A673 (cell line): ENCODE results near the gene LRRC74A. TPM values are rescaled to one million over a fixed set of nuclear protein-coding genes. Genes with fewer than 3 reads are reported as not detected.

Experiments
- BruUV-seq: library from RNA; stranded (reverse); fragments of 400-500 nt; replicated peaks from 2 replicates; lab custom pipeline; 2021; lab: Mats Ljungman, UMichigan
- CTCF ChIA-PET: fragments of 300-600 bp; sonication (Branson Sonifier 250); formaldehyde crosslinking; loops from one replicate; lab custom pipeline; 2022; ENCODE audit warnings: antibody characterized with exemption; lab: Charles Lee
- POLR2A ChIA-PET: fragments of 300-600 bp; sonication (Branson Sonifier 250); formaldehyde crosslinking; loops from one replicate; lab custom pipeline; 2022; ENCODE audit warnings: antibody characterized with exemption; ENCODE audit not compliant: low non-redundant PET; lab: Charles Lee
- DNase-seq: peaks from one replicate; pipeline ENCODE4 v3.0.0-alpha.2; 2015; ENCODE audit warnings: low spot score
- H3K27ac ChIP-seq: fragments of 200-600 bp; sonication (generic); 2 replicates; pipeline ENCODE4 v1.5.1; 2016; ENCODE audit warnings: mixed run types, low read depth, mild to moderate bottlenecking, mixed read lengths, antibody characterized with exemption, low read length; ENCODE audit not compliant: poor library complexity, severe bottlenecking
- H3K27me3 ChIP-seq: fragments of 200-600 bp; sonication (generic); replicated peaks from 2 replicates; pipeline ENCODE4 v1.6.1; 2017; ENCODE audit warnings: mixed run types, low read depth, mild to moderate bottlenecking, mixed read lengths, antibody characterized with exemption, low read length; ENCODE audit not compliant: insufficient read depth, poor library complexity
- H3K36me3 ChIP-seq: fragments of 200-600 bp; sonication (generic); 2 replicates; pipeline ENCODE4 v1.6.1; 2016; ENCODE audit warnings: mixed run types, mild to moderate bottlenecking, mixed read lengths, antibody characterized with exemption, low read length; ENCODE audit not compliant: insufficient read depth, poor library complexity, severe bottlenecking
- H3K4me1 ChIP-seq: fragments of 200-600 bp; sonication (generic); 2 replicates; pipeline ENCODE4 v1.6.1; 2017; ENCODE audit warnings: mixed run types, mild to moderate bottlenecking, mixed read lengths, antibody characterized with exemption, low read length; ENCODE audit not compliant: insufficient read depth, poor library complexity, severe bottlenecking
- H3K4me3 ChIP-seq: fragments of 200-600 bp; sonication (generic); 2 replicates; pipeline ENCODE4 v1.5.1; 2016; ENCODE audit warnings: low read depth, mixed run types, mild to moderate bottlenecking, mixed read lengths, low read length; ENCODE audit not compliant: poor library complexity, severe bottlenecking
- H3K9me3 ChIP-seq: fragments of 200-600 bp; sonication (generic); 2 replicates; pipeline ENCODE4 v1.6.1; 2016; ENCODE audit warnings: mixed run types, low read depth, mild to moderate bottlenecking, mixed read lengths, antibody characterized with exemption, low read length; ENCODE audit not compliant: poor library complexity, severe bottlenecking
- CTCF ChIP-seq: fragments of 300-800, 200-600 bp; sonication (generic); conservative IDR thresholded peaks from 2 replicates; pipeline ENCODE4 v1.5.1; 2017; ENCODE audit warnings: low read depth, mild to moderate bottlenecking, antibody characterized with exemption, low read length, moderate library complexity, mixed read lengths
- EZH2 ChIP-seq: fragments of 200-600 bp; sonication (generic); IDR thresholded peaks from 2 replicates; pipeline ENCODE4 v1.6.1; 2017; ENCODE audit warnings: borderline replicate concordance, low read depth, mild to moderate bottlenecking, mixed read lengths, antibody characterized with exemption, low read length; ENCODE audit not compliant: poor library complexity, severe bottlenecking
- intact Hi-C: fragments of 100-400 bp; cut with micrococcal nuclease; formaldehyde crosslinking; loops from one replicate; pipeline ENCODE4 v1.10.0; 2022; ENCODE audit not compliant: unreplicated experiment
- total RNA-seq: library from RNA; stranded (reverse); gene quantifications from 2 replicates; pipeline ENCODE4 v1.2.3, GENCODE V29; 2021

LRRC74A gene
- total RNA-seq, 1 experiment from 2014 or later, result not detected

GRCh38 chr14:76793324-76793723 is 32.9 kb upstream of the LRRC74A start:
- BruUV-seq, result no TSS peak
- H3K36me3 ChIP-seq, result peaks cover 15% of the 10 kb centered on the region
- no peak for TF ChIP-seq CTCF
- TF ChIP-seq EZH2, result no peak

DNA sequence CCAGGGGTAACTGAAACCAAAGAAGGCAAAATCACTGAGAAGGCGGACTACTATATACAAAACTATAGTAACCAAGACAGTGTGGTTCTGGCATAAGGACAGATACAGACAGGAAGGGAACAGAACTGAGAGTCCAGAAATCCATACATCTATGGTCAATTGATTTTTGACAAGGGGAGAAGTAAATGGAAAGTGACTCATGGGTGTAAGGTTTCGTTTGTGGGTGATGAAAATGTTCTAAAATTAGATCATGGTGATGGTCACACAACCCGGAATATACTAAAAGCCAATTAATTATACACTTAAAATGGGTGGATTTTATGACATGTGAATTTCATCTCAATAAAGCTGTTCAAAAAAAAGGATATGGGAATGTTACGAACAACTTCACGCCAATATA is 32.3 kb upstream of the LRRC74A start:
- ChIA-PET CTCF (no interaction called here), POLR2A (no interaction called here)
- no peaks in the 10 kb centered on the region for H3K9me3 ChIP-seq

More at GRCh38 chr14:76793324-76793723, 32.9 kb upstream of the LRRC74A start:
- H3K27ac ChIP-seq, result no peak overlapping the region
- CTCF ChIA-PET, result no interaction called here
- intact Hi-C loops, result no loop called here
- H3K9me3 ChIP-seq, result no peaks in the 10 kb centered on the region
- H3K4me3 ChIP-seq, result no peak overlapping the region
- H3K4me1 ChIP-seq, result no peaks in the 10 kb centered on the region
- DNase-seq, result no peak
- POLR2A ChIA-PET, result no interaction called here
- H3K27me3 ChIP-seq, result no peaks in the 10 kb centered on the region

DNA sequence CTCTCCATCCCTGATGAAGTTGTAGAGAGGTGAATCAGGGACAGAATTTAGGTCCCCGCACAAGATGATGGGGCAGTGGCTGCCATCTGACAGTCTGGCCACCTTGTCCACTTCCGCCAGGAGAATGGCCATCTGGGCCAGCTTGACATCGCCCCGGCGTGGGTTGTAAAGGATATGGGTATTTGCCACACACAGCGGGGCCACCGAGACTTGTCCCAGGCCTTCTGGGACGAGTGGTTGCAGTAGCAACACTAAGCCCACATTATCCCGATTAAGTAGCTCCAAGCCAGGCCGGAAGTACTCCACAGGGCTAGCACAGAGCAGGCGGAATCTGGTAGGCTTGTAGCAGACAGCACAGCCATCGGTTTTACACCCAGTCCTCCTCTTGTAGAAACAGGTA is 19.8 kb upstream of the LRRC74A start:
- intact Hi-C loops, result no loop called here
- no TSS peak for BruUV-seq

More for the DNA sequence above, 32.3 kb upstream of the LRRC74A start:
- Histone ChIP-seq H3K36me3 (peaks cover 11% of the 10 kb centered on the region), H3K27me3 (no peaks in the 10 kb centered on the region), H3K4me3 (no peak overlapping the region), H3K4me1 (no peaks in the 10 kb centered on the region), H3K27ac (no peak overlapping the region)
- BruUV-seq, result no TSS peak
- no peak for TF ChIP-seq CTCF
- TF ChIP-seq EZH2, result no peak
- intact Hi-C loops, result no loop called here
- no peak for DNase-seq

More for the DNA sequence above, 19.8 kb upstream of the LRRC74A start:
- no peak overlapping the region for H3K27ac ChIP-seq
- ChIA-PET POLR2A (no interaction called here), CTCF (no interaction called here)
- no peak overlapping the region for H3K4me3 ChIP-seq
- H3K4me1 ChIP-seq, result peaks cover 6% of the 10 kb centered on the region
- no peaks in the 10 kb centered on the region for H3K27me3 ChIP-seq
- no peak for TF ChIP-seq CTCF
- TF ChIP-seq EZH2, result no peak
- DNase-seq, result no peak
- H3K9me3 ChIP-seq, result no peaks in the 10 kb centered on the region
- H3K36me3 ChIP-seq, result peaks cover 21% of the 10 kb centered on the region
